GM23338 (cell line): ENCODE results near the gene HDHD3. TPM values are rescaled to one million over a fixed set of nuclear protein-coding genes. Genes with fewer than 3 reads are reported as not detected.

Experiments used
- ATAC-seq: fragments of 200-7000 bp; cut with Tn5 transposase; 3 replicates; pipeline ENCODE4 v1.9.1; 2020
- DNase-seq: peaks from one replicate; pipeline ENCODE4 v3.0.0-alpha.2; 2015; ENCODE audit warnings: low spot score
- H2AFZ ChIP-seq: fragments of 200-600 bp; sonication (generic); 2 replicates; pipeline ENCODE4 v1.8.0; 2016; ENCODE audit warnings: antibody characterized with exemption, mild to moderate bottlenecking, moderate library complexity
- H3F3A ChIP-seq: fragments of 200-600 bp; sonication (generic); replicated peaks from 2 replicates; pipeline ENCODE4 v1.8.0; 2017; ENCODE audit warnings: antibody characterized with exemption, mixed run types, low read depth
- H3K27ac ChIP-seq: fragments of 200-600 bp; sonication (generic); 2 replicates; pipeline ENCODE4 v1.6.1; 2016; ENCODE audit warnings: low read depth
- H3K27me3 ChIP-seq: fragments of 200-600 bp; sonication (generic); 2 replicates; pipeline ENCODE4 v1.8.0; 2016; ENCODE audit warnings: mild to moderate bottlenecking, mixed run types, moderate library complexity; ENCODE audit not compliant: insufficient read depth
- H3K36me3 ChIP-seq: fragments of 200-600 bp; sonication (generic); 2 replicates; pipeline ENCODE4 v1.8.0; 2016; ENCODE audit warnings: mild to moderate bottlenecking; ENCODE audit not compliant: insufficient read depth
- H3K4me1 ChIP-seq: fragments of 200-600 bp; sonication (generic); 2 replicates; pipeline ENCODE4 v1.8.0; 2016; ENCODE audit warnings: mild to moderate bottlenecking, moderate library complexity; ENCODE audit not compliant: insufficient read depth
- H3K4me2 ChIP-seq: fragments of 200-600 bp; sonication (generic); 2 replicates; pipeline ENCODE4 v1.7.1; 2017; ENCODE audit warnings: mixed run types
- H3K4me3 ChIP-seq: fragments of 200-600 bp; sonication (generic); 2 replicates; pipeline ENCODE4 v1.6.1; 2016; ENCODE audit warnings: mixed run types
- H3K79me2 ChIP-seq: fragments of 200-600 bp; sonication (generic); replicated peaks from 2 replicates; pipeline ENCODE4 v1.8.0; 2017; ENCODE audit warnings: mild to moderate bottlenecking; ENCODE audit not compliant: insufficient read depth
- H3K9me2 ChIP-seq: fragments of 200-600 bp; sonication (generic); 2 replicates; pipeline ENCODE4 v1.8.0; 2017; ENCODE audit not compliant: insufficient read depth
- H4K20me1 ChIP-seq: fragments of 200-600 bp; sonication (generic); replicated peaks from 2 replicates; pipeline ENCODE4 v1.8.0; 2017; ENCODE audit warnings: mild to moderate bottlenecking; ENCODE audit not compliant: insufficient read depth
- H3K27ac Mint-ChIP-seq: 2 replicates; pipeline ENCODE4 v1.8.0; 2020; ENCODE audit warnings: inconsistent platforms, mild to moderate bottlenecking, moderate library complexity, mixed read lengths
- H3K27me3 Mint-ChIP-seq: 3 replicates; pipeline ENCODE4 v1.8.0; 2022; ENCODE audit warnings: low read depth, mild to moderate bottlenecking, moderate library complexity, mixed read lengths, inconsistent platforms; ENCODE audit not compliant: insufficient read depth, poor library complexity
- H3K36me3 Mint-ChIP-seq: 3 replicates; pipeline ENCODE4 v1.8.0; 2021; ENCODE audit warnings: low read depth, mild to moderate bottlenecking, inconsistent platforms, moderate library complexity, mixed read lengths
- H3K4me1 Mint-ChIP-seq: 3 replicates; pipeline ENCODE4 v1.8.0; 2020; ENCODE audit warnings: mild to moderate bottlenecking, inconsistent platforms, mixed read lengths
- H3K4me3 Mint-ChIP-seq: 3 replicates; pipeline ENCODE4 v1.8.0; 2021; ENCODE audit warnings: moderate library complexity, mild to moderate bottlenecking, inconsistent platforms, mixed read lengths
- H3K9me3 Mint-ChIP-seq: 3 replicates; pipeline ENCODE4 v1.8.0; 2020; ENCODE audit warnings: moderate library complexity, mild to moderate bottlenecking, inconsistent platforms, mixed read lengths
- CREB1 ChIP-seq: fragments of 250-450 bp; sonication (Bioruptor Pico); IDR thresholded peaks from 2 replicates; pipeline ENCODE4 v1.5.0; 2020; ENCODE audit warnings: low read depth, mild to moderate bottlenecking, moderate library complexity
- CTCF ChIP-seq, 2 experiments: fragments of 200-600 bp in 1 of 2; sonication (generic) in 1 of 2; conservative IDR thresholded peaks; 2 replicates each; pipeline versions ENCODE4 v1.5.1 to v1.6.1; 2016 to 2017; ENCODE audit warnings: antibody characterized with exemption in 2 of 2, low read depth in 2 of 2, mild to moderate bottlenecking in 2 of 2, moderate library complexity in 1 of 2
- ETS1 ChIP-seq: IDR thresholded peaks from 2 replicates; pipeline ENCODE4 v1.6.1; 2016; ENCODE audit warnings: antibody characterized with exemption
- EZH2 ChIP-seq: fragments of 200-600 bp; sonication (generic); IDR thresholded peaks from one replicate; pipeline ENCODE4 v1.8.0; 2017; ENCODE audit warnings: antibody characterized with exemption, mild to moderate bottlenecking, low read depth; ENCODE audit not compliant: unreplicated experiment
- EZH2phosphoT487 ChIP-seq: fragments of 200-600 bp; sonication (generic); IDR thresholded peaks from one replicate; pipeline ENCODE4 v1.8.1; 2018; ENCODE audit warnings: antibody characterized with exemption; ENCODE audit not compliant: unreplicated experiment
- JUNB ChIP-seq: IDR thresholded peaks from one replicate; pipeline ENCODE4 v1.6.1; 2016; ENCODE audit warnings: antibody characterized with exemption; ENCODE audit not compliant: unreplicated experiment
- NANOG ChIP-seq: IDR thresholded peaks from 2 replicates; pipeline ENCODE4 v1.6.1; 2016; ENCODE audit warnings: antibody characterized with exemption, borderline replicate concordance
- POLR2AphosphoS5 ChIP-seq: IDR thresholded peaks from 2 replicates; pipeline ENCODE4 v1.6.1; 2016; ENCODE audit warnings: antibody characterized with exemption, low read depth
- REST ChIP-seq: IDR thresholded peaks from one replicate; pipeline ENCODE4 v1.6.1; 2018; ENCODE audit warnings: antibody characterized with exemption; ENCODE audit not compliant: unreplicated experiment
- STAT1 ChIP-seq: IDR thresholded peaks from one replicate; pipeline ENCODE4 v1.6.1; 2016; ENCODE audit warnings: antibody characterized with exemption; ENCODE audit not compliant: unreplicated experiment
- ZNF114 ChIP-seq: fragments of 250-450 bp; sonication (Bioruptor Pico); IDR thresholded peaks from 2 replicates; pipeline ENCODE4 v1.5.0; 2020; ENCODE audit warnings: mild to moderate bottlenecking, moderate library complexity
- ZNF331 ChIP-seq: fragments of 250-450 bp; sonication (Bioruptor Pico); IDR thresholded peaks from 2 replicates; pipeline ENCODE4 v1.5.0; 2020; ENCODE audit warnings: low read depth, mild to moderate bottlenecking, moderate library complexity
- ZNF462 ChIP-seq: fragments of 250-450 bp; sonication (Bioruptor Pico); IDR thresholded peaks from 2 replicates; pipeline ENCODE4 v1.5.0; 2020; ENCODE audit warnings: mild to moderate bottlenecking, moderate library complexity
- polyA plus RNA-seq: library from polyadenylated mRNA; unstranded; fragments of >200 nt; fragmentation: Nextera tagmentation; extraction: Ambion mirVana; gene quantifications from 2 replicates; pipeline ENCODE4 v1.2.1, GENCODE V29; 2016
- total RNA-seq: library from RNA; depleted of rRNA; stranded (reverse); fragments of >200 nt; shearing (Covaris generic); gene quantifications from 2 replicates; pipeline ENCODE4 v1.2.3, GENCODE V29; 2014

Gene HDHD3
- total and polyA plus RNA-seq, 2 experiments from 2014 or later, result 9.5 to 17.7 TPM

GRCh38 chr9:113409481-113409880 is 32.7 kb upstream of the HDHD3 start:
- Mint-ChIP-seq H3K9me3 (peaks cover 5% of the 10 kb centered on the region; the same call in 2 of the 3 replicates), H3K36me3 (peaks cover 39% of the 10 kb centered on the region), H3K4me3 (peak overlapping the region; percentile 99), H3K4me1 (peaks cover 22% of the 10 kb centered on the region), H3K27me3 (peaks cover 16% of the 10 kb centered on the region), H3K27ac (peak overlapping the region; percentile 100)
- Histone ChIP-seq H3K79me2 (peaks cover 14% of the 10 kb centered on the region), H3K27ac (peak overlapping the region; percentile 97), H2AFZ (0 out of 2 replicates have a peak overlapping the region, but pooled peaks have one; percentile 44), H3K27me3 (no peaks in the 10 kb centered on the region), H3K4me3 (peak overlapping the region; percentile 70), H3K9me2 (no peaks in the 10 kb centered on the region), H3K36me3 (peaks cover 15% of the 10 kb centered on the region), H3K4me1 (peaks cover 9% of the 10 kb centered on the region; the same call in 1 of the 2 replicates), H3K4me2 (peak overlapping the region; percentile 82), H4K20me1 (peaks cover 6% of the 10 kb centered on the region), H3F3A (peaks cover 24% of the 10 kb centered on the region)
- ATAC-seq, result no peak
- DNase-seq, result no peak
- TF ChIP-seq ZNF114, result no peak
- TF ChIP-seq ETS1, result no peak
- TF ChIP-seq EZH2, result no peak
- TF ChIP-seq ZNF331 (CRISPR knock-in tag), result no peak
- TF ChIP-seq REST, result no peak
- no peak for TF ChIP-seq STAT1
- no peak for TF ChIP-seq NANOG
- TF ChIP-seq JUNB, result no peak
- TF ChIP-seq EZH2phosphoT487, result no peak
- TF ChIP-seq CREB1 (CRISPR knock-in tag), result no peak
- TF ChIP-seq POLR2AphosphoS5, result no peak
- TF ChIP-seq ZNF462 (CRISPR knock-in tag), result no peak
- no peak for TF ChIP-seq CTCF (conservative IDR thresholded peaks at IDR 0.05; ENCODE audit: low read depth in 2 of 2)
